Activated T-cell treated with anti-CD3 and anti-CD28 coated beads, Interleukin-2, amount 50 U/mL, for 72 hours (primary cell): ENCODE results near the gene EIF3A. TPM values are rescaled to one million over a fixed set of nuclear protein-coding genes. Genes with fewer than 3 reads are reported as not detected.

Source experiments
- ATAC-seq, 2 donors: fragments of 150-1000 bp; cut with Tn5 transposase; replicated peaks in 1 of 2; 2 replicates each; pipeline ENCODE4 v1.10.0; 2021; ENCODE audit warnings: moderate library complexity in 2 of 2, mild to moderate bottlenecking in 1 of 2
- DNase-seq, 2 donors: peaks; one replicate each; pipeline ENCODE4 v3.0.0; 2021 to 2022; ENCODE audit warnings: mixed read lengths in 1 of 2
- H3K27ac Mint-ChIP-seq: one replicate; pipeline ENCODE4 v1.8.0; 2022; ENCODE audit warnings: mild to moderate bottlenecking, moderate library complexity, mixed read lengths
- H3K27me3 Mint-ChIP-seq: one replicate; pipeline ENCODE4 v1.8.0; 2022; ENCODE audit warnings: low read depth, mixed read lengths
- H3K36me3 Mint-ChIP-seq, 2 donors: one replicate each; pipeline ENCODE4 v1.8.0; 2022; ENCODE audit warnings: mixed read lengths in 2 of 2, mild to moderate bottlenecking in 1 of 2; ENCODE audit not compliant: insufficient read depth in 2 of 2
- H3K4me1 Mint-ChIP-seq: one replicate; pipeline ENCODE4 v1.8.0; 2022; ENCODE audit warnings: low read depth, mixed read lengths
- H3K4me3 Mint-ChIP-seq, 2 donors: one replicate each; pipeline ENCODE4 v1.8.0; 2022; ENCODE audit warnings: mild to moderate bottlenecking in 2 of 2, mixed read lengths in 2 of 2, moderate library complexity in 2 of 2
- H3K9me3 Mint-ChIP-seq, 2 donors: one replicate each; pipeline ENCODE4 v1.8.0; 2022; ENCODE audit warnings: mixed read lengths in 2 of 2
- total RNA-seq, 2 donors: library from RNA; stranded (reverse); gene quantifications; one replicate each; pipeline ENCODE4 v1.2.3, GENCODE V29; 2022

The EIF3A gene
- total RNA-seq, 2 donors from 2014 or later = 160 to 164 TPM

DNA sequence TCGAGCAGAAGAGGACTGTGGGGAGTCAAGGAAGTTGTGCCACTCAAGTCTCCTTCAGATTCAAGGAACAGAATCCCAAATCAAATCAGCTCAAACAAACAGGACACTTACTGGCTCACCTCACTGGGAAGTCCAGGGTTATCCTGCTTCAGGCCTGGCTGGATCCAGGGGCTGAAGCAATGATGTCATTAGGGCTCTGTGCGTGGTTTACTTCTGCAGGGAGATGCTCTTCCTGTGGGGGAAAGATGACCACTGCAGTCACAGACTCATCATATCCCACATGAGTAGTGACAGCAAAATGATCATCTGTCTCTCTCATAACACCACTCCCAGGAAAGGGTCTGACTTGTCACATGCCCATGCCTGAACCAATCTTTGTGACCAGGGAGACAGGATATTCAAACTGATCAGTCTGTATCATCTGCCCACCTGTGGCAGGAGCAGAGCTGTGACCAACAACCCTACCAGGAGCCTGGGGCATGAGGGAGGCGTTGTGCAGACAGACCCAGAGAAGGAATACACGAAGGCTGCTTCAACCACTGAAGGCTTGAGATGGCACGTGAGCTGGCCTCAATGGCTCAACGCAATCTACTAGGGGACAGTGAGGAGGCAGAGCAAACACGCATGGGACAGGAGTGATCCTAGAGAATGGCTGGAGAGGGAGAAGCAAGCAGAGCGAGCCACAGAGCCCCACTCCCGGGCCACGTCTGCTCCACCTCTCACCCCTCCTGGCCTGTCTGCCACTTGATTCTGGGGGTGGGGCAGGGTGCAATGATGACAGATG, 78.7 kb downstream of the EIF3A start:
- Mint-ChIP-seq H3K4me1 (no peaks in the 10 kb centered on the region), H3K36me3 (no peaks in the 10 kb centered on the region), H3K9me3 (no peaks in the 10 kb centered on the region), H3K27me3 (peaks cover 34% of the 10 kb centered on the region), H3K4me3 (no peak overlapping the region), H3K27ac (no peak overlapping the region)
- DNase-seq = no peak
- no peak for ATAC-seq

DNA sequence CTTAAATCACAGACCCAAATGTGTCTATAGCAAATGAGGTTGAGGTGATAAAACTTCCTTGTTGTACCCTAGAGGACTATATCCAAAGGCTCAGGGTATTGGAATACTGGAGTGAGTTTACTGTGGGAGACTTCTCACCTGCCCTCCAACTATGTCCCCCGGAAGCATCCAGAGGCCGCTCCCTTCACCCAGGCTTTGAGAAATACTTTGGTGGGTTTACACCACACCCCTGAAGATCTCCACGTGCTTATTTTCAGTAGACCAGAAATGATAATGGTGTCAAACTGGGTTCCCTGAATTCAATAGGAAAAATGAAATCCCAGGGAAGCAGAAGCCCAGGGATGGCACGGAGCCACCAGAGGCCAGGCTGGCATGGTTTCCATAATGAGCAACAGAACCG, 82.4 kb downstream of the EIF3A start:
- H3K4me3 Mint-ChIP-seq = no peak overlapping the region
- no peaks in the 10 kb centered on the region for H3K4me1 Mint-ChIP-seq
- H3K36me3 Mint-ChIP-seq = no peaks in the 10 kb centered on the region
- DNase-seq (no peak), ATAC-seq (no peak)
- H3K27ac Mint-ChIP-seq = no peak overlapping the region
- peaks cover 32% of the 10 kb centered on the region for H3K27me3 Mint-ChIP-seq
- no peaks in the 10 kb centered on the region for H3K9me3 Mint-ChIP-seq

DNA sequence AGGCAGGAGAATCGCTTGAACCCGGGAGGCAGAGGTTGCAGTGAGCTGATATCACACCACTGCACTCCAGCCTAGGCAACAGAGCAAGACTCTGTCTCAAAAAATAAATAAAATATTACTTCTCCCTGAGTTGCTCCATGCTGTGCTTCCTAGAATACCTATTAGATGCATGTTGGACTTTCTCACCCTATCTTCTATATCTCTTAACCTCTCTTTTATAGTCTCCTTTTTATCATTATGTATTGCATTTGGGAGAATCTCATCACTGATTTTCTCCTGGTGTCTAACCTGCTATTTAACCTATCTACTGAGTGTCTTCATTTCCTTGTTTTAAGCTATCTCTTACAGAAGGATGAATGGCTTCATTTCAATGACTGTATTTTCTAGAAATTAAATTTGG, 83.2 kb downstream of the EIF3A start:
- Mint-ChIP-seq H3K36me3 (no peaks in the 10 kb centered on the region), H3K4me1 (no peaks in the 10 kb centered on the region), H3K27me3 (peaks cover 35% of the 10 kb centered on the region), H3K4me3 (no peak overlapping the region), H3K9me3 (no peaks in the 10 kb centered on the region), H3K27ac (no peak overlapping the region)
- ATAC-seq = no peak
- DNase-seq = no peak

DNA sequence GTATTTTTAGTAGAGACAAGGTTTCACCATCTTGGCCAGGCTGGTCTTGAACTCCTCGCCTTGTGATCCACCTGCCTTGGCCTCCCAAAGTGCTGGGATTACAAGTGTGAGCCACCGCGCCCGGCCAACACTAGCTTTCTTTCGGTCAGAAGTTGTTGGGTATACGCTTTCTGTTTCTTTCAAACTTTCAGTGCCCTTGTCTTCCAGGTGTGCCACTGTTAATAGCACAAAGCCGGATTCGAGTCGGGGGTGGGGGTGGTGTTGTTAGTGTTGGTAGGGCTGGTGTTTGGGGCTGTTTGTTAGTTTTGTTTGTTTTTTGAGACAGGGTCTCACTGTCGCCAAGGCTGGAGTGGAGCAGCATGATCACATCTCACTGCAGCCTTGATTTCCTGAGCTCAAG, 84.9 kb downstream of the EIF3A start:
- no peaks in the 10 kb centered on the region for H3K36me3 Mint-ChIP-seq
- H3K4me1 Mint-ChIP-seq = no peaks in the 10 kb centered on the region
- ATAC-seq (no peak), DNase-seq (no peak)
- no peaks in the 10 kb centered on the region for H3K9me3 Mint-ChIP-seq
- peaks cover 40% of the 10 kb centered on the region for H3K27me3 Mint-ChIP-seq
- H3K4me3 Mint-ChIP-seq = no peak overlapping the region
- H3K27ac Mint-ChIP-seq = no peak overlapping the region

DNA sequence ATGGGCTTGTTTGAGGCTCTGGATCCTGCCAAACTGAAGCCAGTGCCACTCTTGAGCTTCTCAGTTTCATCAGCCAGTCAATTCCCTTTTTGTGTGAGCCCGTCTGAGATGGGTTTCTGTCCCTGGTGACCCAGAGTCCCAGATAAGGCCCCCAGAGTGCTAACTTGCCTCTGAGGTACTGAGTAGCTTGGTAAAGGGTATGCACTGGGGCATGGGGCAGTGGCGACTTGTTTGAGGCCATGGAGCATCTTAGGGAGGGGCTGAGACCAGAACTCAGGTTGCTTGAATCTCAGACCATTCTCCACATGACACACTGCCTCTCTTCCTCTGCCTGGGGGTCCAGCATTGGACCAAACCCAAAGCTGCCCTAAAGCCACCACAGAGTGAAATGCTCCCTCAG, 86.3 kb downstream of the EIF3A start:
- ATAC-seq (no peak), DNase-seq (no peak)
- Mint-ChIP-seq H3K27ac (no peak overlapping the region), H3K27me3 (peaks cover 54% of the 10 kb centered on the region), H3K4me3 (no peak overlapping the region), H3K4me1 (no peaks in the 10 kb centered on the region), H3K9me3 (no peaks in the 10 kb centered on the region), H3K36me3 (no peaks in the 10 kb centered on the region)

DNA sequence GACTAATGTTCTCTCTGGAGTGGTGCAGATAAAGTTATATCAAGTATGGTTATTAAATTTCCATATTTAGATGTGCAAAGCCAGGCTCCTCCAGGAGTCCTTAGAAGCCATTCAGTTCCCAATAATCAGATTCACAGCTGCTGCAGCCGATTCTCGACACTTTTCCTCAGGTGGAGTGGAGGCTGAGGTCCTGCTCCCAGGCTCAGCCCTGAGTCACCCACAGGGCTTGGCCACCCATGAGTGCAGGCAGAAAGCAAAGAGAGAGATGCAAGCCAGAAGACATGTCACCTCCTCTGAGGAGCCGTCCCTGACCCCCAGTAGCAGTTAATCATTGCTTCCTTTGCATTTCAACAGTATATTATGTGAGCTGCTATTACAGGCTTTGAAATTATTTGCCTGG, 87.4 kb downstream of the EIF3A start:
- no peak overlapping the region for H3K4me3 Mint-ChIP-seq
- DNase-seq = no peak
- no peaks in the 10 kb centered on the region for H3K36me3 Mint-ChIP-seq
- no peaks in the 10 kb centered on the region for H3K4me1 Mint-ChIP-seq
- H3K27me3 Mint-ChIP-seq = peaks cover 58% of the 10 kb centered on the region
- no peak overlapping the region for H3K27ac Mint-ChIP-seq
- no peak for ATAC-seq
- peaks cover 0 to 2% of the 10 kb centered on the region in 2 donors for H3K9me3 Mint-ChIP-seq

DNA sequence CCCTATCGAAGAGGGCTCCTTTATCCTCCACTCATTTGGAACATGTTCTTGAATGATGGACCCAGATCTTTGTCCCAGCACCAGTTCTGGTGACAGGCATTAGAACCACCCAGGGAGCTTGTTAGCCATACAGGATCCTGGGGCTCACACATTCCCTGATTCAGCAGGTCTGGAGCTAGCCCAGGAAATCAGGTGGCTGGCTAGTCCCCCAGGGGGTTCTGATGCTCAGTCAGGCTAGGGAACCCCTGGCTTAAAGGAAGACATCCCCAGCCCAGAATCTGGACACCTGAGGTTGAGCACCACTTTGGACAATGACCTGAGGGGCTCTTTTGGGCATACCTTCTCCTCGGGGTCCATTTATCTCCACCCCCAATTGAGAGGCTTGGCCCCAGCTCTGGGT, 88.1 kb downstream of the EIF3A start:
- ATAC-seq (no peak), DNase-seq (no peak)
- peaks cover 2% of the 10 kb centered on the region for H3K4me1 Mint-ChIP-seq
- H3K36me3 Mint-ChIP-seq = no peaks in the 10 kb centered on the region
- peaks cover 51% of the 10 kb centered on the region for H3K27me3 Mint-ChIP-seq
- H3K9me3 Mint-ChIP-seq = peaks cover 0 to 2% of the 10 kb centered on the region in 2 donors
- H3K4me3 Mint-ChIP-seq = no peak overlapping the region
- H3K27ac Mint-ChIP-seq = no peak overlapping the region

DNA sequence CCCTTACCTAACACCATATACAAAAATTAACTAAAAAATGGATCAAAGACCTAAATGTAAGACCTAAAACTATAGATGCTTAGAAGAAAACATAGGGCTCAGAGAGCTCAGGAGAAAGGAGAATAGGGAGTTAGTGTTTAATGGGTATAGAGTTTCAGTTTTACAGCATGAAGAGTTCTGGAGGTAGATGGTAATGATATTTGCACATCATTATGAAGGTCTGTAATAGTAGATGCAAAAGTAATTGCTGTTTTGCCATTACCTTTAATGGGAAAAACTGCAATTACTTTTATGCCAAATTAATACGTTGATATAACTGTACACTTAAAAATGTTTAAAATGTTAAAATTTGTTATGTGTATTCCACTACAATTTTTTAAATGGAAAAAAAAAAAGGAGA, 90.3 kb downstream of the EIF3A start:
- H3K9me3 Mint-ChIP-seq = peaks cover 0 to 7% of the 10 kb centered on the region in 2 donors
- ATAC-seq = no peak

DNA sequence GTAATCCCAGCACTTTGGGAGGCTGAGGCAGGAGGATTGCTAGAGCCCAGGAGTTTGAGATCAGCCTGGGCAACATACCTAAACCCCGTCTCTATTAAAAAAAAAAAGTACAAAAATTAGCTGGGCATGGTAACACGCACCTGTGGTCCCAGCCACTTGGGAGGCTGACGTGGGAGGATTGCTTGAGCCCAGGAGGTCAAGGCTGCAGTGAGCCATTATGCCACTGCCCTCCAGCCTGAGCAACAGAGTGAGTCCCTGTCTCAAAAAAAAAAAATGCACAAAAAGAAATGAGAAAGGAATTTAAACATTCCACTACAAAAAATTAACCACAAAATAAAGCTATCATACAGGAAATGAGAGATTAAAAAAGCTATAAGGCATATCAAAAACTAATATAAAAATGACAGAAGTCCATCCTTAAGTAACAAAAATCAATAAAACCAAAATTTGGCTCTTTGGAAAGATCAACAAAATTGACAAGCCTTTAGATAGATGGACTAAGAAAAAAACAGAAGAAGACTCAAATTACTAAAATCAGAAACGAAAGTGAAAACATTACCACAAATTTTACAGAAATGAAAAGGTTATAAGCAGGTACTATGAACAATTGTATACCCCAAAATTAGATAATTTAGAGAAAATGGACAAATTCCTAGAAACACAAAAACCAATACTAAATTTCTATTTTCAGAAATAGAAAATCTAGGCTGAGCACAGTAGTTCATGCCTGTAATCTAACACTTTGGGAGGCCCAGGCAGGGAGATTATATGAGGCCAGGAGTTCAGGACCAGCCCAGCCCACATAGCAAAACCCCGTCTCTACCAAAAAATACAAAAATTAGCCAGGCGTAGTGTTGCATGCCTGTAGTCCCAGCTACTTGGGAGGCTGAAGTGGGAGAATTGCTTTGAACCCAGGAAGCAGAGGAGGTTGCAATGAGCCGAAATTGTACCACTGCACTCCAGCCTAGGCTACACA, 93.5 kb downstream of the EIF3A start:
- Mint-ChIP-seq H3K36me3 (peaks cover 6 to 20% of the 10 kb centered on the region in 2 donors), H3K27ac (no peak overlapping the region), H3K27me3 (peaks cover 50% of the 10 kb centered on the region), H3K4me1 (peaks cover 11% of the 10 kb centered on the region), H3K4me3 (no peak overlapping the region), H3K9me3 (peaks cover 6 to 11% of the 10 kb centered on the region in 2 donors)
- peak; percentile 29 to 48 for ATAC-seq
- DNase-seq = no peak

More for the DNA sequence above, 90.3 kb downstream of the EIF3A start:
- peaks cover 11% of the 10 kb centered on the region for H3K4me1 Mint-ChIP-seq
- no peak for DNase-seq
- H3K27me3 Mint-ChIP-seq = peaks cover 45% of the 10 kb centered on the region
- H3K27ac Mint-ChIP-seq = no peak overlapping the region
- peaks cover 0 to 6% of the 10 kb centered on the region in 2 donors for H3K36me3 Mint-ChIP-seq
- H3K4me3 Mint-ChIP-seq = no peak overlapping the region

DNA sequence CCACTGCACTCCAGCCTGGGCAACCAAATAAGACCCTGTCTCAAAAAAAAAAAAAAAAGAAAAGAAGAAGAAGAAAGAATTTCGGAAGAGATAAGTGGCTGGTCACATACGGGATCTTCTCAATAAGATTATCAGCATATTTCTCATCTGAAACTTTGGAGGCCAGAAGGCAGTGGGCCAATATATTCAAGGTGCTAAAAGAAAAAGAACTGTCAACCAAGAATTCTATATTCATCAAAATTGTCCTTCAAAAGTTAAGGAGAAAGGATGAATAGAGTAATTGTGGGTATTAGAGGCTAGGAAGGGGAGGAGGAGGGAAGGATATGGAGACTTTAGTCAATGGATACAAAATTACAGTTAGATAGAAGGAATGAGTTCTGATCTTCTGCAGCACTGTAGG, 95.0 kb downstream of the EIF3A start:
- Mint-ChIP-seq H3K4me3 (no peak overlapping the region), H3K27me3 (peaks cover 35% of the 10 kb centered on the region), H3K4me1 (peaks cover 11% of the 10 kb centered on the region), H3K36me3 (peaks cover 6 to 20% of the 10 kb centered on the region in 2 donors), H3K9me3 (peaks cover 6 to 11% of the 10 kb centered on the region in 2 donors), H3K27ac (no peak overlapping the region)
- DNase-seq = no peak
- no peak for ATAC-seq

Other genes with a start within 250 kb of the EIF3A start
- under 1 TPM; 0.31 to 0.37 TPM for gene NANOS1, start 51.1 kb downstream of the EIF3A start, total RNA-seq
- gene DENND10, start 23.3 kb upstream of the EIF3A start, total RNA-seq = 10 to 100 TPM; 39.4 to 41.3 TPM
- 10 to 100 TPM; 31.0 to 35.1 TPM for gene SFXN4, start 84.9 kb upstream of the EIF3A start, total RNA-seq
- gene PRDX3, start 98.0 kb upstream of the EIF3A start, total RNA-seq = 100 to 1,000 TPM; 125 to 134 TPM
- 10 to 100 TPM; 24.8 to 28.1 TPM for gene GRK5, start 126.8 kb upstream of the EIF3A start, total RNA-seq